Upper lobe of right lung (tissue), 1 donor: ENCODE measurements around the gene TCF12. TPM values are rescaled to one million over a fixed set of nuclear protein-coding genes. Genes with fewer than 3 reads are reported as not detected.

Experiments used
- ATAC-seq: fragments of 200-7000 bp; cut with Tn5 transposase; one replicate; pipeline ENCODE4 v1.9.1; 2020; ENCODE audit warnings: mild to moderate bottlenecking, moderate library complexity
- DNase-seq: peaks from one replicate; pipeline ENCODE4 v3.0.0-alpha.2; 2020
- H3K27ac ChIP-seq: fragments of 200-600 bp; one replicate; pipeline ENCODE4 v1.8.0; 2022
- H3K27me3 ChIP-seq: fragments of 200-600 bp; one replicate; pipeline ENCODE4 v1.8.0; 2022; ENCODE audit warnings: mild to moderate bottlenecking
- H3K36me3 ChIP-seq: fragments of 200-600 bp; one replicate; pipeline ENCODE4 v1.8.0; 2022
- H3K4me1 ChIP-seq: fragments of 200-600 bp; one replicate; pipeline ENCODE4 v1.8.0; 2022
- H3K4me3 ChIP-seq: fragments of 200-600 bp; one replicate; pipeline ENCODE4 v1.8.0; 2022; ENCODE audit warnings: mild to moderate bottlenecking
- H3K9me3 ChIP-seq: fragments of 200-600 bp; one replicate; pipeline ENCODE4 v1.8.0; 2022
- CTCF ChIP-seq: fragments of 200-600 bp; IDR thresholded peaks from one replicate; pipeline ENCODE4 v1.8.0; 2022; ENCODE audit warnings: antibody characterized with exemption
- intact Hi-C: fragments of 100-400 bp; cut with DNase I; formaldehyde crosslinking; loops from one replicate; pipeline ENCODE4 v1.11.0; 2022
- total RNA-seq: library from RNA; stranded (reverse); fragmentation: NEBNext Ultra II Directional; extraction: Animal tissue kit (Norgen Biotek cat#: 25700); gene quantifications from one replicate; pipeline ENCODE4 v1.2.1, GENCODE V29; 2021
- donor health status: DM: no; HTN: yes; CAD: no; lungs with severe emphysema.

The TCF12 gene
- total RNA-seq, 1 donor from 2014 or later = 103 TPM

GRCh38 chr15:57165992-57166391, 247.5 kb downstream of the TCF12 start:
- ATAC-seq = no peak
- no peaks in the 10 kb centered on the region for H3K9me3 ChIP-seq
- H3K4me3 ChIP-seq = no peak overlapping the region
- DNase-seq = no peak
- H3K4me1 ChIP-seq = no peaks in the 10 kb centered on the region
- no peak overlapping the region for H3K27ac ChIP-seq
- no peaks in the 10 kb centered on the region for H3K36me3 ChIP-seq
- intact Hi-C loops = no loop called here
- TF ChIP-seq CTCF = no peak
- H3K27me3 ChIP-seq = no peaks in the 10 kb centered on the region

- intact Hi-C loops = no loop called here
- Histone ChIP-seq H3K36me3 (no peaks in the 10 kb centered on the region), H3K4me1 (no peaks in the 10 kb centered on the region), H3K27ac (no peak overlapping the region), H3K4me3 (no peak overlapping the region), H3K9me3 (no peaks in the 10 kb centered on the region), H3K27me3 (no peaks in the 10 kb centered on the region)
- ATAC-seq (no peak), DNase-seq (no peak)
- no peak for TF ChIP-seq CTCF
Observed at GRCh38 chr15:57167821-57168395, 249.5 kb downstream of the TCF12 start.

GRCh38 chr15:57169643-57170042, 251.2 kb downstream of the TCF12 start:
- DNase-seq (no peak), ATAC-seq (no peak)
- Histone ChIP-seq H3K4me1 (no peaks in the 10 kb centered on the region), H3K27ac (no peak overlapping the region), H3K36me3 (no peaks in the 10 kb centered on the region), H3K4me3 (no peak overlapping the region), H3K9me3 (no peaks in the 10 kb centered on the region), H3K27me3 (no peaks in the 10 kb centered on the region)
- intact Hi-C loops = no loop called here
- no peak for TF ChIP-seq CTCF

- ATAC-seq = no peak
- no peak overlapping the region for H3K4me3 ChIP-seq
- no peak for TF ChIP-seq CTCF
Observed at GRCh38 chr15:57171426-57171825, 253.0 kb downstream of the TCF12 start.

DNA sequence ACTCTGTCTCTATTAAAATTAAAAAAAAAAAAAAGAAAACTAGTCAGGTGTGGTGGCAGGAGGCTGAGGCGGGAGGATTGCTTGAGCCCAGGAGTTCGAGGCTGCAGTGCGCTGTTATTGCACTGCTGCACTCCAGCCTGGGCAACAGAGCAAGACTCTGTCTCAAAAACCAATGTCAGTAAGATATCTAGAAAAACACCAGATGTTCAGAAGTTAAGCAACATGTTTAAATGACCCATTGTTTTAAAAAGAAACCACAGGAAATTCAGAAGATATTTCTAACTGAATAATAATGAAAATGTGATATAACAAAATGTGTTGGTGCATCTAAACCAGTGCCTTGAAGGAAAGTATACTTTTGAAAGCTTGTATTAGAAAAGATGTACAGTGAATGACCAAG, 254.5 kb downstream of the TCF12 start:
- Histone ChIP-seq H3K27ac (no peak overlapping the region), H3K27me3 (no peaks in the 10 kb centered on the region), H3K4me3 (no peak overlapping the region), H3K36me3 (no peaks in the 10 kb centered on the region), H3K4me1 (no peaks in the 10 kb centered on the region), H3K9me3 (no peaks in the 10 kb centered on the region)
- intact Hi-C loops = no loop called here
- DNase-seq (no peak), ATAC-seq (no peak)
- no peak for TF ChIP-seq CTCF

More at GRCh38 chr15:57171426-57171825, 253.0 kb downstream of the TCF12 start:
- Histone ChIP-seq H3K4me1 (no peaks in the 10 kb centered on the region), H3K9me3 (no peaks in the 10 kb centered on the region), H3K36me3 (no peaks in the 10 kb centered on the region), H3K27me3 (no peaks in the 10 kb centered on the region), H3K27ac (no peak overlapping the region)
- no peak for DNase-seq
- intact Hi-C loops = no loop called here

DNA sequence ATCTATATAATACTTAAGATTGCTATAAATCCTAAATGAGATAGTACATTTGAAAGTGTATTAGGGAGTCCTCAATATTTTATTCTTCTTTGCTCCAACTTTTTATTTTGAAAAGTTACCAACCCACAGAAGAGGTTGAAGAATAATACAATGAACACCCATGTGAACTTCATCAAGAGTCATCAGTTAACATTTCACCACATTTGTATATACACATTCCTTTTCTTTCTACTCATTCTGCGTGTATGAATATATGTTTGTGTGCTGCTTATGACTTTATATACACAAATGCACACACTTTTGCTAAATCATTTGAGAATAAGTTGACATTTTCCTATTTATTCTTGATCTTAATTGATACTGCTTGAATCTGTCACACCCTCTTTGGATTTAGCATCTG, 264.6 kb downstream of the TCF12 start:
- H3K27me3 ChIP-seq = no peaks in the 10 kb centered on the region
- no peaks in the 10 kb centered on the region for H3K9me3 ChIP-seq
- no peak for TF ChIP-seq CTCF
- H3K4me1 ChIP-seq = peaks cover 5% of the 10 kb centered on the region
- intact Hi-C loops = no loop called here
- H3K36me3 ChIP-seq = peaks cover 4% of the 10 kb centered on the region
- no peak overlapping the region for H3K4me3 ChIP-seq
- no peak overlapping the region for H3K27ac ChIP-seq
- ATAC-seq = no peak
- DNase-seq = no peak
